Upper lobe of left lung (tissue), 6 donors: ENCODE results near the gene FOXL1. TPM values are rescaled to one million over a fixed set of nuclear protein-coding genes. Genes with fewer than 3 reads are reported as not detected.

Source experiments
- ATAC-seq, 2 donors: fragments of 200-7000 bp; cut with Tn5 transposase; one replicate each; pipeline ENCODE4 v1.9.1; 2022; ENCODE audit warnings: mild to moderate bottlenecking in 2 of 2, moderate library complexity in 2 of 2; ENCODE audit not compliant: low FRiP score in 2 of 2
- DNase-seq, 2 donors: peaks; one replicate each; pipeline ENCODE4 v3.0.0-alpha.2; 2019 to 2020
- H3K27ac ChIP-seq, 4 donors: fragments of 200-600 bp; sonication (generic); one replicate each; pipeline ENCODE4 v1.5.1; 2016 to 2019
- H3K27me3 ChIP-seq, 4 donors: fragments of 200-600 bp; sonication (generic); one replicate each; pipeline ENCODE4 v1.5.1; 2017 to 2019
- H3K36me3 ChIP-seq, 4 donors: fragments of 200-600 bp; sonication (generic); one replicate each; pipeline ENCODE4 v1.5.1; 2016 to 2019
- H3K4me1 ChIP-seq, 4 donors: fragments of 200-600 bp; sonication (generic); one replicate each; pipeline ENCODE4 v1.5.1; 2018 to 2019
- H3K4me3 ChIP-seq, 4 donors: fragments of 200-600 bp; sonication (generic); one replicate each; pipeline ENCODE4 v1.5.1; 2017 to 2019; ENCODE audit warnings: mild to moderate bottlenecking in 2 of 4, moderate library complexity in 1 of 4
- H3K9me3 ChIP-seq, 4 donors: fragments of 200-600 bp; sonication (generic); one replicate each; pipeline ENCODE4 v1.5.1; 2018 to 2019
- EP300 ChIP-seq, 4 donors: sonication (generic); formaldehyde crosslinking; IDR thresholded peaks; one replicate each; pipeline ENCODE4 v1.5.1; 2017; ENCODE audit warnings: antibody characterized with exemption in 4 of 4, control low read depth in 2 of 4
- POLR2A ChIP-seq, 4 donors: fragments of 450-650 bp; IDR thresholded peaks; one replicate each; pipeline ENCODE4 v1.5.1; 2016 to 2017; ENCODE audit warnings: antibody characterized with exemption in 4 of 4, mild to moderate bottlenecking in 2 of 4
- POLR2AphosphoS5 ChIP-seq, 2 donors: sonication (generic); formaldehyde crosslinking; IDR thresholded peaks; one replicate each; pipeline ENCODE4 v1.5.1; 2017; ENCODE audit warnings: antibody characterized with exemption in 2 of 2
- WGBS, 2 donors: methylation state at CpG; one replicate each; pipeline ENCODE4 v1.1.5; 2017 to 2018; 5-methylcytosine and 5-hydroxymethylcytosine counted together
- total RNA-seq, 6 donors: library from RNA; depleted of rRNA in 4 of 6; stranded (reverse); fragments of >200 nt in 4 of 6; gene quantifications; one replicate each; pipeline versions ENCODE4 v1.1.0 to v1.2.1, GENCODE V29; 2016 to 2021
- TF ChIP-seq, protein P1 (sequence below), 6 experiments: fragments of 450-650 bp in 4 of 6; fragments of 200-600 bp in 2 of 6; sonication (generic) in 2 of 6; IDR thresholded peaks; one replicate each; pipeline ENCODE4 v1.5.1; 2016 to 2019; ENCODE audit warnings: antibody characterized with exemption in 6 of 6
- donor health status: DM: no; HTN: no; CAD: no; lungs with moderate emphysema.
- donor health status: DM: no; HTN: yes; CAD: no; lungs with severe emphysema.

FOXL1 gene
- total RNA-seq, 6 donors from 2014 or later = 0.22 to 2.2 (median 0.49) TPM; not detected in 1

DNA sequence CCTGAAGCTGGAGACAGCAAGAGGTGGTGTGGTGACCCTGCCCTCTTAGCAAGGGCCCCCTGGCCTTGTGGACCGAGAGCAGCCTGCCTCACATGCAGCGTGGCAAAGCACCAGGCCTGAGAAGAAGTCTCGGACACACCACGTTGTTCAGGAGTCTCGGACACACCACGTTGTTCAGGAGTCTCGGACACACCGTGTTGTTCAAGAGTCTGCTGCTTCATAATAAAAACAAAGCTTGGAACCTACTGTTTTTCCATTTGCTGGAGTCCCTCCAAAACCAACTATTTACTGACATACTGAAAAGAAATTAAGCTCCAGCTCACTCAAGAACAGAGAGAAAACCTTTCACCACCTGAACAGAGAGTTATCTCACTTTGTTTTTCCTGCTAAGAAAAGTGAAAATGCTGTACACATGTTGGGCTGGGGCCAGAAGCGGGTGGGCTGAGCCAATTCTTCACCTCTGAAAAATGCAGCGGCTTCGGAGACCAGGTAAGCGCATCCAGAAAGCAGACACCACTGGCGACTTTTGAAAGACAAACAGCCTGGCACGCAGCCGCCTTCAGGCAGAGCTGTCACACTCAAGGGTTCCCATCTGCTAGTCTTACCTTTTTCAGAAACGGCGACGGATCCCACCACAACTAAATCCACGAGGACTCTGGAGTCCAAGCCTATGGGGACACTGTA lies 32.3 kb upstream of the FOXL1 start:
- DNase-seq (no peak), ATAC-seq (no peak)
- no peaks in the 10 kb centered on the region for H3K27me3 ChIP-seq
- WGBS, 2 donors = 89 to 94% methylated on average over 19 of the region's 19 CpGs
- H3K4me3 ChIP-seq = no peak overlapping the region
- H3K36me3 ChIP-seq = peaks cover 8 to 93% (median 55%) of the 10 kb centered on the region in 4 donors
- no peaks in the 10 kb centered on the region for H3K4me1 ChIP-seq
- no peak overlapping the region for H3K27ac ChIP-seq
- no peaks in the 10 kb centered on the region for H3K9me3 ChIP-seq
- TF ChIP-seq POLR2AphosphoS5 (IDR thresholded peaks at IDR 0.05) (no peak), POLR2A (IDR thresholded peaks at IDR 0.05) (no peak), EP300 (IDR thresholded peaks at IDR 0.05) (no peak)
- TF ChIP-seq, protein P1, sequence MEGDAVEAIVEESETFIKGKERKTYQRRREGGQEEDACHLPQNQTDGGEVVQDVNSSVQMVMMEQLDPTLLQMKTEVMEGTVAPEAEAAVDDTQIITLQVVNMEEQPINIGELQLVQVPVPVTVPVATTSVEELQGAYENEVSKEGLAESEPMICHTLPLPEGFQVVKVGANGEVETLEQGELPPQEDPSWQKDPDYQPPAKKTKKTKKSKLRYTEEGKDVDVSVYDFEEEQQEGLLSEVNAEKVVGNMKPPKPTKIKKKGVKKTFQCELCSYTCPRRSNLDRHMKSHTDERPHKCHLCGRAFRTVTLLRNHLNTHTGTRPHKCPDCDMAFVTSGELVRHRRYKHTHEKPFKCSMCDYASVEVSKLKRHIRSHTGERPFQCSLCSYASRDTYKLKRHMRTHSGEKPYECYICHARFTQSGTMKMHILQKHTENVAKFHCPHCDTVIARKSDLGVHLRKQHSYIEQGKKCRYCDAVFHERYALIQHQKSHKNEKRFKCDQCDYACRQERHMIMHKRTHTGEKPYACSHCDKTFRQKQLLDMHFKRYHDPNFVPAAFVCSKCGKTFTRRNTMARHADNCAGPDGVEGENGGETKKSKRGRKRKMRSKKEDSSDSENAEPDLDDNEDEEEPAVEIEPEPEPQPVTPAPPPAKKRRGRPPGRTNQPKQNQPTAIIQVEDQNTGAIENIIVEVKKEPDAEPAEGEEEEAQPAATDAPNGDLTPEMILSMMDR (IDR thresholded peaks at IDR 0.05) = no peak

DNA sequence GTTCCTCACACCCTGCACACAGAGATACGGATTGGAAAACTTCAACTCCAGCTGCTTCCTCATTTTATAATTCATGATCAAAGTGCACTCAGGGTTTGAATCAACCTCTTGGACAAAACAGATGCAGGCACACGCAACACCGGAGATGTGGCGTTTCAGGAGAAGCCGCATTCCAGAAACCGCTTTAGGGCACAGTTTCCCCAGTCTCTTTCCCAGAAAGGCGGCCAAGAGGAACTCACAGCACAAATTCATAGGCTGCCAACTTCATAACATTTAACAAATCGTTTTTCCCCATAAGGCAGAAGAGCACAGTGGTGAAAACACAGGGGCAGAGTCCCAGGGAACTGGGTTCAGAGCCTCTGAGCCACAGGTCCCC lies 31.7 kb upstream of the FOXL1 start:
- no peak for ATAC-seq
- Histone ChIP-seq H3K27ac (no peak overlapping the region), H3K27me3 (no peaks in the 10 kb centered on the region), H3K4me3 (no peak overlapping the region), H3K4me1 (no peaks in the 10 kb centered on the region), H3K9me3 (no peaks in the 10 kb centered on the region), H3K36me3 (peaks cover 8 to 93% (median 52%) of the 10 kb centered on the region in 4 donors)
- TF ChIP-seq EP300 (IDR thresholded peaks at IDR 0.05) = no peak
- TF ChIP-seq, protein P1 (IDR thresholded peaks at IDR 0.05) = no peak
- no peak for TF ChIP-seq POLR2A (IDR thresholded peaks at IDR 0.05)
- no peak for TF ChIP-seq POLR2AphosphoS5 (IDR thresholded peaks at IDR 0.05)
- DNase-seq = no peak
- WGBS, 2 donors = 91 to 96% methylated on average over 8 of the region's 8 CpGs

DNA sequence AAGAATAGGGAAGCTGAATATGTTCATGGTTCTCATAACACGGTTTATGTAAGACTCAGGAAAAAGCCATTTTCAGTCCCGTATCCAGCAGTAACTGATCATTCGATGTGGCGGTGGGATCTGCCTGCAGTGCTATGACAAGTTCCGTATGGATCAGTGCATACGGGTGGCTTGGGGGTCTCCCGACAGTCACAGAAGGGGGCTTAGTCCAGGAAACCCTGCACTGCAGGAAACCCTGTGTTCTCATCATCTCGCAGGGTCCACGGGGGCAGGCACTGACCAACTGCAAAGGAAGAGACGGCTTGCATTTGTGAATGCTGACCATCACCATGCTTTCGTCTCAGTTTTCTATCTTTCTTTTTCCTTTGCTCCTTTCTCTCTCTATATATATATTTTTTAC lies 31.1 kb upstream of the FOXL1 start:
- Histone ChIP-seq H3K4me1 (no peaks in the 10 kb centered on the region), H3K4me3 (no peak overlapping the region), H3K9me3 (no peaks in the 10 kb centered on the region), H3K36me3 (peaks cover 8 to 93% (median 48%) of the 10 kb centered on the region in 4 donors), H3K27ac (no peak overlapping the region), H3K27me3 (no peaks in the 10 kb centered on the region)
- TF ChIP-seq, protein P1 (IDR thresholded peaks at IDR 0.05) = no peak
- TF ChIP-seq POLR2A (IDR thresholded peaks at IDR 0.05) (no peak), POLR2AphosphoS5 (IDR thresholded peaks at IDR 0.05) (no peak), EP300 (IDR thresholded peaks at IDR 0.05) (no peak)
- no peak for DNase-seq
- 96% methylated on average over 11 of the region's 11 CpGs for WGBS, 2 donors
- ATAC-seq = no peak

DNA sequence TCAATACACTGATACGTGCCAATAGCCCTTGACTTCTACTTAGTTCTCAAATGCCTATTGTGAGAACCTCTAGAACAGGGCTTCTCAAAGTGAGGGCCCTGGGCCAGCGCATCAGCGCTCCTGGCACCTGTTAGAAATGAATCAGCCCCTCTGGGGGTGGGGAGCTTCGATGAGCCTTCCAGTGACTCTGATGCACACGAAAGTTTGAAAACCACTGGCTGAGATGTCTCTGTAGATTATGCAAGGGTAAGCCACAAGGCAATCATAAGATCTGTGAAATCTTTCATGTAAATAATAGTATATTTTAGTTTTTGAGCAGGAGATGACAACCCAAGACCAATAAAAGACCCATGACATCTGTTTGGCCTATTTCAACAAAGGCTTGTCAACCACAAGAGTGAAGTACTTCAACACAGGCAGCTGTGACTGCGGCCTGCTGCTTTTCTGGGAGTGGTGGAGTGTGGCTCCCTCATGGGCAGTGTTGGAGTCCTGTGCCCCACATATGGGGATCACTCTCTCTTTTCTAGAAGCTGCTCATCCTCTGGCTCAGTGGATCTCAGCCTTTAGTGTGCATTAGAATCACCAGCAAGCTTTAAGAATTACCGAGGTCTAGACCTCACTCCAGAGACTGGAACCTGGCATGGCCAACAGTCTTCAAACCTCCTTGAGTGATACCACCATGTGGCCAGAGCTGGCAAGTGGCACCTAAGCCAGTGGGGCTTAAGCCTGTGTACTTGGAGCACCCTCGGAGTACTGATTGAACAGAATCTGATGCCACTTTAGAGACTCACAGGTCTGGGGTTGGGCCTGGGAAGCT lies 29.1 kb upstream of the FOXL1 start:
- Histone ChIP-seq H3K9me3 (no peaks in the 10 kb centered on the region), H3K27me3 (no peaks in the 10 kb centered on the region), H3K4me3 (no peak overlapping the region), H3K36me3 (peaks cover 4 to 75% (median 44%) of the 10 kb centered on the region in 4 donors), H3K4me1 (peaks cover 0 to 11% (median 4%) of the 10 kb centered on the region in 4 donors), H3K27ac (no peak overlapping the region)
- 72 to 83% methylated on average over 6 to 8 of the region's 8 CpGs for WGBS, 2 donors
- ATAC-seq = no peak
- TF ChIP-seq POLR2A (IDR thresholded peaks at IDR 0.05) = no peak
- TF ChIP-seq, protein P1 (IDR thresholded peaks at IDR 0.05) = no peak
- TF ChIP-seq EP300 (IDR thresholded peaks at IDR 0.05) = no peak
- TF ChIP-seq POLR2AphosphoS5 (IDR thresholded peaks at IDR 0.05) = no peak
- DNase-seq = no peak
